H1 (cell line): ENCODE measurements around the gene AGAP3. TPM values are rescaled to one million over a fixed set of nuclear protein-coding genes. Genes with fewer than 3 reads are reported as not detected.

Experiments
- CREB1 ChIP-seq: IDR thresholded peaks from 2 replicates; pipeline ENCODE4 v1.6.1; 2012; ENCODE audit warnings: inconsistent platforms
- RAD21 ChIP-seq, 2 experiments: IDR thresholded peaks in 1 of 2; conservative IDR thresholded peaks in 1 of 2; 2 replicates each; pipeline ENCODE4 v1.6.1; 2011; ENCODE audit warnings: low read depth in 2 of 2, low read length in 2 of 2, improper control_type of control experiment in 1 of 2, inconsistent platforms in 1 of 2, mild to moderate bottlenecking in 1 of 2, moderate library complexity in 1 of 2
- RFX5 ChIP-seq: IDR thresholded peaks from 2 replicates; pipeline ENCODE4 v1.6.1; 2011; ENCODE audit warnings: low read depth, low read length, improper control_type of control experiment, borderline replicate concordance
- SIN3A ChIP-seq, 2 experiments: IDR thresholded peaks in 1 of 2; conservative IDR thresholded peaks in 1 of 2; 2 replicates each; pipeline ENCODE4 v1.6.1; 2011 to 2012; ENCODE audit warnings: low read length in 2 of 2, improper control_type of control experiment in 1 of 2, low read depth in 1 of 2, mild to moderate bottlenecking in 1 of 2
- polyA plus RNA-seq, 7 experiments: library from polyadenylated mRNA; depleted of rRNA in 3 of 7; stranded (reverse) in 5 of 7; unstranded in 2 of 7; fragments of >200 nt in 5 of 7; fragments of 200-250 nt in 2 of 7; gene quantifications; 1 replicate in 5 of 7; 2 replicates in 1 of 7; 4 replicates in 1 of 7; pipeline versions ENCODE4 v1.2.1 to v1.2.3, GENCODE V29; 2011 to 2013; ENCODE audit warnings: missing spikeins in 2 of 7, mixed read lengths in 2 of 7
- total RNA-seq: library from RNA; stranded (reverse); fragmentation: NEBNext Ultra II Directional; extraction: Animal tissue kit (Norgen Biotek cat#: 25700); gene quantifications from 2 replicates; pipeline ENCODE4 v1.2.1, GENCODE V29; 2021

Gene AGAP3
- total and polyA plus RNA-seq, 2 of the 8 experiments (the other 6 are each of a cell fraction or from before 2014, with no cell fraction given): 66.4 to 120 TPM

DNA sequence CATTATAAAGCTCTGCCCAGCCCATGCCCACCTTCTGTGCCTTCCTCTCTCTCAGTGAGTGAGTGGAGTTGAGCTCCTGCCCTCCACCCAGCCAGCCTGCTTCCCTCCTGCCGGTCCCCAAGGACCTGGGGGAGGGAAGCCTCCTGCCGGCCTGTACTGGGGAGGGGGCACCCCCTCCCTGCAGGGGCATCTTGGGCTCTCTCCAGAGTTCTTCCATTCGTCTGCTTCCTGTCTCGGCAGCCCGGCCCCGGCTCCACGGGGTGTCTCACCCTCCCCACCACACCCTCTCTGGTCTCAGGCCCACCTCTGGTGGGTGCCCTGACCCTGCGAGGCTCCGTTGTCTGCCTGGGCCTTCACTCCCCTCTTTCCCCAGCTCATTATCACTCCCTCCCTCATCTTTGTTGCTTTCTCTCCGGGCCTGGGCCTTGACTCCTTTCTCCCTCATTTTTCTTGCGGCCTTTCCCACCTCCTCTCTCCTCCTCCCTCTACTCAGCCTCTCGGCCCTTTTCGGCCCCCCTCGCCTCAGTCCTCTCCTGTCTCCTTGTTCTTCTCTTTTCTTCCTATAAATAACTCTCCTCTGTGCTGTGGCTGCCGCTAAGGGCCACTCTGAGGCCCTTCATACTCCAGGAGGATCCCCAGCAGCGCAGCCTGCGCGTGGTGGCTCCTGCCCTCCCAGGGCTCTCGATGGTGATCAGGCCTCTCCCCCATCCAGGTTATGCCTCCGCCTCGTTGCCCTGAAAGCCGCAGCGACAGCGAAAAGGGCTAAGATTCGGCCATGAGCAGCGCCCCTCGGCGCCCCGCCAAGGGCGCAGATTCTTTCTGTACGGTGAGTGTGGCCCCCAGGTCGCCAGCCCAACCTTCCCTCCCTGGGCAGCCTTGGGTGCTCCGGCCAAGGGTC is 24.8 kb upstream of the AGAP3 start (continued):
- no peak for TF ChIP-seq CREB1
- TF ChIP-seq RAD21 (IDR thresholded peaks at IDR 0.05 in 1 of 2, conservative IDR thresholded peaks at IDR 0.05 in 1 of 2; ENCODE audit: low read depth in 2 of 2, low read length in 2 of 2): no peak
- no peak for TF ChIP-seq SIN3A (conservative IDR thresholded peaks at IDR 0.05 in 1 of 2, IDR thresholded peaks at IDR 0.05 in 1 of 2; ENCODE audit: low read depth in 1 of 2, low read length in 2 of 2)
- TF ChIP-seq RFX5: no peak
